SK-N-MC (cell line): ENCODE measurements around the gene BMF.
"Not testable (repeated sequence)": the region's sequence is repeated elsewhere in the genome, so short reads cannot be mapped to it uniquely, and the experiment has no call there.

ENCODE experiments used
- DNase-seq: peaks from one replicate; pipeline ENCODE4 v3.0.0-alpha.2; 2011; ENCODE audit warnings: low read depth, low spot score
- H3K27ac ChIP-seq: fragments of 200-600 bp; sonication (generic); 2 replicates; pipeline ENCODE4 v1.5.1; 2016; ENCODE audit warnings: mixed run types
- H3K36me3 ChIP-seq: fragments of 200-600 bp; sonication (generic); 2 replicates; pipeline ENCODE4 v1.6.1; 2017; ENCODE audit warnings: antibody characterized with exemption, low read length, mixed read lengths; ENCODE audit not compliant: insufficient read depth
- H3K4me3 ChIP-seq: fragments of 200-600 bp; sonication (generic); 2 replicates; pipeline ENCODE4 v1.5.1; 2016
- H3K9ac ChIP-seq: fragments of 200-600 bp; sonication (generic); 2 replicates; pipeline ENCODE4 v1.8.0; 2017; ENCODE audit warnings: mixed run types, mixed read lengths; ENCODE audit not compliant: insufficient read length
- H3K9me3 ChIP-seq: fragments of 200-600 bp; sonication (generic); 2 replicates; pipeline ENCODE4 v1.6.1; 2017; ENCODE audit warnings: low read depth, mild to moderate bottlenecking, antibody characterized with exemption, low read length, moderate library complexity, mixed read lengths
- EZH2 ChIP-seq: fragments of 200-600 bp; sonication (generic); IDR thresholded peaks from one replicate; pipeline ENCODE4 v1.6.1; 2017; ENCODE audit warnings: antibody characterized with exemption
- FOXP2 ChIP-seq: optimal IDR thresholded peaks from 2 replicates; pipeline ENCODE3; 2011; ENCODE audit warnings: mild to moderate bottlenecking, moderate library complexity; ENCODE audit not compliant: insufficient read depth; ENCODE audit errors: extremely low read length, control extremely low read depth
- POLR2AphosphoS5 ChIP-seq: IDR thresholded peaks from 2 replicates; pipeline ENCODE4 v1.6.1; 2012; ENCODE audit warnings: mild to moderate bottlenecking, low read depth, low read length, borderline replicate concordance

BMF gene

GRCh38 chr15:40079456-40079855, 29.2 kb downstream of the BMF start:
- TF ChIP-seq EZH2 (no peak), FOXP2 (no peak), POLR2AphosphoS5 (no peak)
- no peaks in the 10 kb centered on the region for H3K36me3 ChIP-seq
- no peak overlapping the region for H3K9ac ChIP-seq

GRCh38 chr15:40075298-40076044, 33.2 kb downstream of the BMF start:
- peak overlapping the region; percentile 49 for H3K9ac ChIP-seq
- H3K4me3 ChIP-seq: no peak overlapping the region
- TF ChIP-seq FOXP2 (no peak), EZH2 (no peak), POLR2AphosphoS5 (no peak)
- DNase-seq: no peak
- peak overlapping the region; percentile 97 for H3K27ac ChIP-seq
- H3K9me3 ChIP-seq: no peaks in the 10 kb centered on the region
- H3K36me3 ChIP-seq: no peaks in the 10 kb centered on the region

More at GRCh38 chr15:40079456-40079855, 29.2 kb downstream of the BMF start:
- no peak for DNase-seq
- no peak overlapping the region for H3K4me3 ChIP-seq
- peak overlapping the region; percentile 97 for H3K27ac ChIP-seq
- no peaks in the 10 kb centered on the region for H3K9me3 ChIP-seq

- not testable (repeated sequence) for H3K9ac ChIP-seq, H3K4me3 ChIP-seq, DNase-seq, H3K27ac ChIP-seq, H3K9me3 ChIP-seq, H3K36me3 ChIP-seq
Measured at GRCh38 chr15:40074656-40075055, 34.0 kb downstream of the BMF start.

- H3K4me3 ChIP-seq, DNase-seq, H3K36me3 ChIP-seq, H3K9ac ChIP-seq, H3K9me3 ChIP-seq, H3K27ac ChIP-seq: not testable (repeated sequence)
Measured at GRCh38 chr15:40073716-40074490, 34.8 kb downstream of the BMF start.

GRCh38 chr15:40072216-40072990, 36.3 kb downstream of the BMF start:
- Histone ChIP-seq H3K27ac (peak overlapping the region; percentile 42; the same call in 1 of the 2 replicates), H3K4me3 (no peak overlapping the region), H3K36me3 (no peaks in the 10 kb centered on the region), H3K9ac (no peak overlapping the region), H3K9me3 (no peaks in the 10 kb centered on the region)
- no peak for DNase-seq
- TF ChIP-seq POLR2AphosphoS5 (no peak), FOXP2 (no peak), EZH2 (no peak)

- Histone ChIP-seq H3K36me3 (no peaks in the 10 kb centered on the region), H3K9me3 (no peaks in the 10 kb centered on the region), H3K4me3 (no peak overlapping the region), H3K27ac (peak overlapping the region; percentile 7), H3K9ac (no peak overlapping the region)
- no peak for DNase-seq
- TF ChIP-seq EZH2 (no peak), POLR2AphosphoS5 (no peak), FOXP2 (no peak)
Measured at GRCh38 chr15:40070608-40071218, 38.0 kb downstream of the BMF start.

- Histone ChIP-seq H3K9ac (no peak overlapping the region), H3K36me3 (no peaks in the 10 kb centered on the region), H3K27ac (peak overlapping the region; percentile 57), H3K4me3 (no peak overlapping the region), H3K9me3 (no peaks in the 10 kb centered on the region)
- DNase-seq: no peak
- TF ChIP-seq POLR2AphosphoS5 (no peak), FOXP2 (no peak), EZH2 (no peak)
Measured at GRCh38 chr15:40070166-40070557, 38.5 kb downstream of the BMF start.

- no peaks in the 10 kb centered on the region for H3K36me3 ChIP-seq
- no peak overlapping the region for H3K4me3 ChIP-seq
- H3K9ac ChIP-seq: no peak overlapping the region
- DNase-seq: no peak
- H3K9me3 ChIP-seq: no peaks in the 10 kb centered on the region
- peak overlapping the region; percentile 57; the same call in 1 of the 2 replicates for H3K27ac ChIP-seq
- TF ChIP-seq FOXP2 (no peak), POLR2AphosphoS5 (no peak)
Measured at GRCh38 chr15:40069178-40070165, 39.2 kb downstream of the BMF start.
